Left lung (tissue), 14 donors: ENCODE measurements around the gene STARD8. TPM values are rescaled to one million over a fixed set of nuclear protein-coding genes. Genes with fewer than 3 reads are reported as not detected.
"Not testable (repeated sequence)": the region's sequence is repeated elsewhere in the genome, so short reads cannot be mapped to it uniquely, and the experiment has no call there.

Experiments used
- ATAC-seq: fragments of 200-7000 bp; cut with Tn5 transposase; one replicate; pipeline ENCODE4 v1.9.1; 2020; ENCODE audit warnings: moderate library complexity
- DNase-seq, 4 donors: peaks; one replicate each; pipeline ENCODE4 v3.0.0-alpha.2; 2013 to 2020
- H3K27ac ChIP-seq, 2 donors: fragments of 200-600 bp; sonication (generic) in 1 of 2; one replicate each; pipeline versions ENCODE4 v1.5.0 to v1.8.0; 2020 to 2021
- H3K27me3 ChIP-seq, 2 donors: fragments of 200-600 bp; sonication (generic) in 1 of 2; one replicate each; pipeline versions ENCODE4 v1.5.0 to v1.8.0; 2020 to 2021
- H3K36me3 ChIP-seq, 2 donors: fragments of 200-600 bp; sonication (generic) in 1 of 2; one replicate each; pipeline versions ENCODE4 v1.5.0 to v1.8.0; 2020 to 2021
- H3K4me1 ChIP-seq, 2 donors: fragments of 200-600 bp; one replicate each; pipeline ENCODE4 v1.8.0; 2021
- H3K4me3 ChIP-seq, 2 donors: fragments of 200-600 bp; sonication (generic) in 1 of 2; one replicate each; pipeline versions ENCODE4 v1.5.0 to v1.8.0; 2020 to 2021; ENCODE audit warnings: mild to moderate bottlenecking in 1 of 2
- H3K9me3 ChIP-seq, 2 donors: fragments of 200-600 bp; sonication (generic) in 1 of 2; one replicate each; pipeline versions ENCODE4 v1.5.0 to v1.8.0; 2020 to 2021
- intact Hi-C, 2 donors: fragments of 100-400 bp; cut with DNase I; formaldehyde crosslinking; loops; one replicate each; pipeline versions ENCODE4 v1.11.2 to v1.14.2; 2022
- long read RNA-seq, 12 donors: library from polyadenylated mRNA in 2 of 12; unstranded in 2 of 12; transcript quantifications; one replicate each; pipeline ENCODE4 v2.0.0 and lab custom pipeline, GENCODE V29; 2019 to 2026
- polyA plus RNA-seq, 6 donors: library from polyadenylated mRNA; unstranded; fragments of 120-200 nt; gene quantifications; one replicate each; pipeline ENCODE4 v1.2.1, GENCODE V29; 2013; ENCODE audit not compliant: insufficient read length in 6 of 6
- total RNA-seq, 2 donors: library from RNA; stranded (reverse); fragmentation: NEBNext Ultra II Directional; extraction: Animal tissue kit (Norgen Biotek cat#: 25700); gene quantifications; one replicate each; pipeline ENCODE4 v1.2.1, GENCODE V29; 2021
- TF ChIP-seq, protein P1 (sequence below), 2 donors: fragments of 200-600 bp; sonication (generic) in 1 of 2; IDR thresholded peaks; one replicate each; pipeline versions ENCODE4 v1.5.0 to v1.8.0; 2021; ENCODE audit warnings: antibody characterized with exemption in 2 of 2
- donor health status: DM: no; HTN: yes; CAD: no.
- donor health status: DM: no; HTN: no; CAD: no.

STARD8 gene, protein sequence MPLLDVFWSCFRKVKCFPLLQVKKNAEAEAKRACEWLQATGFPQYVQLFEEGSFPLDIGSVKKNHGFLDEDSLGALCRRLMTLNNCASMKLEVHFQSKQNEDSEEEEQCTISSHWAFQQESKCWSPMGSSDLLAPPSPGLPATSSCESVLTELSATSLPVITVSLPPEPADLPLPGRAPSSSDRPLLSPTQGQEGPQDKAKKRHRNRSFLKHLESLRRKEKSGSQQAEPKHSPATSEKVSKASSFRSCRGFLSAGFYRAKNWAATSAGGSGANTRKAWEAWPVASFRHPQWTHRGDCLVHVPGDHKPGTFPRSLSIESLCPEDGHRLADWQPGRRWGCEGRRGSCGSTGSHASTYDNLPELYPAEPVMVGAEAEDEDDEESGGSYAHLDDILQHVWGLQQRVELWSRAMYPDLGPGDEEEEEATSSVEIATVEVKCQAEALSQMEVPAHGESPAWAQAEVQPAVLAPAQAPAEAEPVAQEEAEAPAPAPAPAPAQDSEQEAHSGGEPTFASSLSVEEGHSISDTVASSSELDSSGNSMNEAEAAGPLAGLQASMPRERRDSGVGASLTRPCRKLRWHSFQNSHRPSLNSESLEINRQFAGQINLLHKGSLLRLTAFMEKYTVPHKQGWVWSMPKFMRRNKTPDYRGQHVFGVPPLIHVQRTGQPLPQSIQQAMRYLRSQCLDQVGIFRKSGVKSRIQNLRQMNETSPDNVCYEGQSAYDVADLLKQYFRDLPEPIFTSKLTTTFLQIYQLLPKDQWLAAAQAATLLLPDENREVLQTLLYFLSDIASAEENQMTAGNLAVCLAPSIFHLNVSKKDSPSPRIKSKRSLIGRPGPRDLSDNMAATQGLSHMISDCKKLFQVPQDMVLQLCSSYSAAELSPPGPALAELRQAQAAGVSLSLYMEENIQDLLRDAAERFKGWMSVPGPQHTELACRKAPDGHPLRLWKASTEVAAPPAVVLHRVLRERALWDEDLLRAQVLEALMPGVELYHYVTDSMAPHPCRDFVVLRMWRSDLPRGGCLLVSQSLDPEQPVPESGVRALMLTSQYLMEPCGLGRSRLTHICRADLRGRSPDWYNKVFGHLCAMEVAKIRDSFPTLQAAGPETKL
- total RNA-seq (10 to 100 TPM; 11.9 to 18.8 TPM), polyA plus RNA-seq (10 to 100 TPM; 13.1 to 19.8 (median 15.0) TPM)
- long read RNA-seq, donor 1, full-length matches to known transcripts: 1 of 1 reads
- long read RNA-seq, donor 1, partial matches to known transcripts: 0 of 1 reads
- long read RNA-seq, donor 1, other reads (novel, unspliced or antisense): 0 of 1 reads
- long read RNA-seq, donor 2, full-length matches to known transcripts: 2 of 9 reads
- long read RNA-seq, donor 2, partial matches to known transcripts: 7 of 9 reads
- long read RNA-seq, donor 2, other reads (novel, unspliced or antisense): 0 of 9 reads
- long read RNA-seq, donor 3, full-length matches to known transcripts: 2 of 2 reads
- long read RNA-seq, donor 3, partial matches to known transcripts: 0 of 2 reads
- long read RNA-seq, donor 3, other reads (novel, unspliced or antisense): 0 of 2 reads
- long read RNA-seq, donor 4, partial matches to known transcripts: 0 of 1 reads
- long read RNA-seq, donor 4, other reads (novel, unspliced or antisense): 1 of 1 reads
- long read RNA-seq, donor 5, full-length matches to known transcripts: 2 of 2 reads
- long read RNA-seq, donor 5, partial matches to known transcripts: 0 of 2 reads
- long read RNA-seq, donor 5, other reads (novel, unspliced or antisense): 0 of 2 reads
- long read RNA-seq, donor 6, full-length matches to known transcripts: 1 of 1 reads
- long read RNA-seq, donor 6, partial matches to known transcripts: 0 of 1 reads
- long read RNA-seq, donor 6, other reads (novel, unspliced or antisense): 0 of 1 reads
- long read RNA-seq, donor 7: 0 reads
- long read RNA-seq, donor 8, full-length matches to known transcripts: 2 of 2 reads
- long read RNA-seq, donor 8, partial matches to known transcripts: 0 of 2 reads
- long read RNA-seq, donor 8, other reads (novel, unspliced or antisense): 0 of 2 reads
- long read RNA-seq, donor 9: 0 reads
- long read RNA-seq, donor 10: 0 reads
- long read RNA-seq, donor 11: 0 reads
- long read RNA-seq, donor 12, full-length matches to known transcripts: 1 of 1 reads
- long read RNA-seq, donor 12, partial matches to known transcripts: 0 of 1 reads
- long read RNA-seq, donor 12, other reads (novel, unspliced or antisense): 0 of 1 reads

DNA sequence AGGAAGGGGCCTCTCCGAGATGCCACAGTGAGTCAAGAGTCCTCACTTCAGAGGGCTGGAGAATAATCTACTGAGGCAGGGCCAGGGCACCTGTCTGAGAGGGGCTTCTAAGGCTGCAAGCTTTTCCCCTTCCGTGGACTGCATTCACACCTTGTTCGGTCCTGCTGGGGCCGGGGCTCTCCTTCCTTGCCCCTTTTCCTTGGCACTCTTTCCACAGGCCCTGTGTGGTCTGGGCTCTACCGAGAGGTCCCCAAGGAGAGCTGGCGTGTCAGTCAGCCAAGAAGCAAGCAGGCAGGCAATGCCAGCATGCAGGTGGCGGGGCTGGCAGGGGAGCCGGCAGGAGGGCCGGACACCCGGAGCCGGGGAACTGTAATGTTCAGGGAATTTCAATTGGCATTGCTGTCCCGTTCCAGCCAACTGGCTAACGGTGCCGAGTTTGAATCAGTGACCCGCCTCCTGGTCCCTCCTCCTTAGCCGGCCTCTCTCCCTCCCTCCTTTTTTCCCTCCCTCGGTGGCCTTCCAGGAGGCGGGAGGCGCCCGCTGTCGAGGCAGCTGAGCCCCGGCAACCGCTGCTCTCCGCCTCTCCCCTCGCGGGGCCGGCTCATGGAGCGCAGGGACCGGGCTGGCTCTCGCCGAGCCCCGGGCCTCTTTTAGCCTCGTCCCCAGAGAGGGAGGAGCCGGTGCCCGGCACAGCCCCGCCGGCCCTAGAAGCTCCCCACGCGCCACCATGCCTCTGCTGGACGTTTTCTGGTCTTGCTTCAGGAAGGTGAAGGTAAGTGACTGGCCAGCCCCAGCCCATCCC is at the start of gene STARD8:
Gene STARD8, plus strand, starts transcription at position 511 of the 802 bp plus-strand sequence. Its CDS starts 217 bp downstream, at position 728.
- intact Hi-C loops: no loop called here
- Histone ChIP-seq H3K27me3 (peaks cover 0 to 10% of the 10 kb centered on the region in 2 donors), H3K36me3 (no peaks in the 10 kb centered on the region), H3K9me3 (no peaks in the 10 kb centered on the region), H3K27ac (no peak within 1 kb of the TSS), H3K4me3 (peak within 1 kb of the TSS; percentile 11 to 21), H3K4me1 (no peaks in the 10 kb centered on the region)
- TF ChIP-seq, protein P1, sequence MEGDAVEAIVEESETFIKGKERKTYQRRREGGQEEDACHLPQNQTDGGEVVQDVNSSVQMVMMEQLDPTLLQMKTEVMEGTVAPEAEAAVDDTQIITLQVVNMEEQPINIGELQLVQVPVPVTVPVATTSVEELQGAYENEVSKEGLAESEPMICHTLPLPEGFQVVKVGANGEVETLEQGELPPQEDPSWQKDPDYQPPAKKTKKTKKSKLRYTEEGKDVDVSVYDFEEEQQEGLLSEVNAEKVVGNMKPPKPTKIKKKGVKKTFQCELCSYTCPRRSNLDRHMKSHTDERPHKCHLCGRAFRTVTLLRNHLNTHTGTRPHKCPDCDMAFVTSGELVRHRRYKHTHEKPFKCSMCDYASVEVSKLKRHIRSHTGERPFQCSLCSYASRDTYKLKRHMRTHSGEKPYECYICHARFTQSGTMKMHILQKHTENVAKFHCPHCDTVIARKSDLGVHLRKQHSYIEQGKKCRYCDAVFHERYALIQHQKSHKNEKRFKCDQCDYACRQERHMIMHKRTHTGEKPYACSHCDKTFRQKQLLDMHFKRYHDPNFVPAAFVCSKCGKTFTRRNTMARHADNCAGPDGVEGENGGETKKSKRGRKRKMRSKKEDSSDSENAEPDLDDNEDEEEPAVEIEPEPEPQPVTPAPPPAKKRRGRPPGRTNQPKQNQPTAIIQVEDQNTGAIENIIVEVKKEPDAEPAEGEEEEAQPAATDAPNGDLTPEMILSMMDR (IDR thresholded peaks at IDR 0.05): no peak
- DNase-seq (peak in 3 of 4 donors; percentile 38 to 68 (median 60)), ATAC-seq (peak; percentile 83)

DNA sequence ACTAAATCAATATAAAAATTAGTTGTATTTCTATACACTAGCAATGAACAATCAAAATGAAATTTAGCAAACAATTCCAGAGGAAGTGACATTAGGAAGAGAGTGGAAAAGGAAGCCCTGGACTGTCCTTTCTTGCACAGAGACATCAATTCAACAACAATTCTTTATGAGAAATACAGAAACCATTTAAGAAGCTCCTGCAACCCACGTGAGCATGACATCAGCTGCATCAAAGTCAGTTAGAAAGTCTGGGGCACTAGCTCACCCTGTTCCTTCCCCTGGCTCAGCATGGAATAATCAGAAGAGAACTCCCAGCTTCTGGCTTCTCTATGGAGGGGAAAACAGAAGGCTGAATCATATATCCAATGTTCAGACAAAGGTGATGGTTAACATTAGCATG is 48.6 kb upstream of the STARD8 start:
- TF ChIP-seq, protein P1 (IDR thresholded peaks at IDR 0.05): no peak
- no peak for ATAC-seq
- Histone ChIP-seq H3K9me3 (peaks cover 0 to 10% of the 10 kb centered on the region in 2 donors), H3K27ac (no peak overlapping the region), H3K4me3 (no peak overlapping the region), H3K27me3 (no peaks in the 10 kb centered on the region), H3K4me1 (no peaks in the 10 kb centered on the region), H3K36me3 (no peaks in the 10 kb centered on the region)
- intact Hi-C loops: no loop called here
- DNase-seq: no peak

DNA sequence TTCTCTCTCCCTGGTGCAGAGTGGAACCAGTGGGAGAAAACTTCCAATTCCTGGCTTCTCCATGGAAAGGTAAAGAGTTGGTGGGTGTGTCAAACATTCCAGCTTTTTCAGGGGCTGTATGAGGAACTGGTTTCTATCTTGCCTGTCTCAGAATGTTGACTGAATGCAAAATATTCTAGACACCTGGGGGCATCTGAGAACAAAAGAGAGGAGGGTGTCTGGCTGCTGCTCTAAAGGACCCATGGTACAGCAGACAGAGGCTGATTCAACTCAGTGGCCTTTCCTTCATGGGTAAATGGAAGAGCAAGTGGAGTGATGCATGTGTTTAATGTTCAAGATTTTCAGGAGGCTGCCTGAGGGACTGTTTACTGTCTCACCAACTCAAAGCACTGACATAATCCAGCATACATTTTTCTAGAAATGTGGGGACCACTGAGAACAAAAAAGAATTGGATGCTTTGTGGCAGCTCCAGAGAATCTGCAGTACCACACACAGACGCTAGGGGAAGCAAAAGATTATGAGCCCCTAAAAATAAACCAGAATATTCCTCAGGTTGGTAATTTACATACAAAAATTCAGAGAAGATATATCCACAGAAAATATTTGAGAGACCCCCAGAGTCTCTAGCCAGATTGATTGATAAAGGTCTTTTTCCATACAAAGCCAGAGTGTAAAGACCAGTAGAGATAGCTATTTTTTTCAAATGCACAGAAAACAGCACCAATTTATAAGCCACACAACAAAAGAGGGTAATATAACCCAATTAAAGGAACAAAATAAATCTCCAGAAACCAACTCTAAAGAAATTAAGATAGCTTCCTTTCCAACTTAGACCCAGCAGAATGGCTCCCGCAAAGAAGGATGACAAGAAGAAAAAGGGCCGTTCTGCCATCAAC is 48.0 kb upstream of the STARD8 start:
- Histone ChIP-seq H3K9me3 (peaks cover 0 to 6% of the 10 kb centered on the region in 2 donors), H3K4me3 (no peak overlapping the region), H3K27me3 (no peaks in the 10 kb centered on the region), H3K27ac (no peak overlapping the region), H3K4me1 (no peaks in the 10 kb centered on the region), H3K36me3 (no peaks in the 10 kb centered on the region)
- intact Hi-C loops: no loop called here
- TF ChIP-seq, protein P1 (IDR thresholded peaks at IDR 0.05): peak; percentile 50 to 62
- ATAC-seq (no peak), DNase-seq (no peak)

DNA sequence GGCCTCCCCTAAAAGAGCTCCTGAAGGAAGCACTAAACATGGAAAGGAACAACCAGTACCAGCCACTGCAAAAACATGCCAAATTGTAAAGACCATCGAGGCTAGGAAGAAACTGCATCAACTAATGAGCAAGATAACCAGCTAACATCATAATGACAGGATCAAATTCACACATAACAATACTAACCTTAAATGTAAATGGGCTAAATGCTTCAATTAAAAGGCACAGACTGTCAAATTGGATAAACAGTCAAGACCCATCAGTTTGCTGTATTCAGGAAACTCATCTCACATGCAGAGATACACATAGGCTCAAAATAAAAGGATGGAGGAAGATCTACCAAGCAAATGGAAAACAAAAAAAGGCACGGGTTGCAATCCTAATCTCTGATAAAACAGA is 43.2 kb upstream of the STARD8 start:
- H3K27me3 ChIP-seq, DNase-seq, H3K4me3 ChIP-seq, H3K36me3 ChIP-seq, intact Hi-C loops, ATAC-seq, H3K4me1 ChIP-seq, H3K27ac ChIP-seq, H3K9me3 ChIP-seq: not testable (repeated sequence)

DNA sequence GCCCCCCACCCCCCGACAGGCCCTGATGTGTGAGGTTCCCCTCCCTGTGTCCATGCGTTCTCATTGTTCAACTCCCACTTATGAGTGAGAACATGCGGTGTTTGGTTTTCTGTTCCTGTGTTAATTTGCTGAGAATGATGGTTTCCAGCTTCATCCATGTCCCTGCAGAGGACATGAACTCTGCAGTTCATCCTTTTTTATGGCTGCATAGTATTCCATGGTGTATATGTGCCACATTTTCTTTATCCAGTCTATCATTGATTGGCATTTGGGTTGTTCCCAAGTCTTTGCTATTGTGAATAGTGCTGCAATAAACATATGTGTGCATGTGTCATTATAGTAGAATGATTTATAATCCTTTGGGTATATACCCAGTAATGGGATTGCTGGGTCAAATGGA is 32.7 kb upstream of the STARD8 start:
- intact Hi-C loops, H3K36me3 ChIP-seq, H3K9me3 ChIP-seq, DNase-seq, H3K27ac ChIP-seq, ATAC-seq, H3K4me1 ChIP-seq, H3K4me3 ChIP-seq, H3K27me3 ChIP-seq: not testable (repeated sequence)
